Activated CD8-positive, alpha-beta T cell treated with anti-CD3 and anti-CD28 coated beads for 36 hours (primary cell): ENCODE measurements around the gene WWC2. TPM values are rescaled to one million over a fixed set of nuclear protein-coding genes. Genes with fewer than 3 reads are reported as not detected.

Source experiments
- ATAC-seq: fragments of 200-7000 bp; cut with Tn5 transposase; one replicate; pipeline ENCODE4 v1.10.0; 2021; ENCODE audit warnings: mild to moderate bottlenecking, moderate library complexity
- CTCF ChIA-PET: fragments of 350-600 bp; sonication (Branson Sonifier 250); formaldehyde crosslinking; loops from one replicate; lab custom pipeline; 2021; ENCODE audit warnings: antibody characterized with exemption; lab: Charles Lee
- POLR2A ChIA-PET: fragments of 350-600 bp; sonication (Branson Sonifier 250); formaldehyde crosslinking; loops from one replicate; lab custom pipeline; 2021; ENCODE audit warnings: antibody characterized with exemption; lab: Charles Lee
- DNase-seq: peaks from one replicate; pipeline ENCODE4 v3.0.0-alpha.2; 2020
- H3K27ac Mint-ChIP-seq: one replicate; pipeline ENCODE4 v1.8.0; 2021; ENCODE audit warnings: mild to moderate bottlenecking, mixed read lengths
- H3K27me3 Mint-ChIP-seq: one replicate; pipeline ENCODE4 v1.8.0; 2021; ENCODE audit warnings: mixed read lengths
- H3K36me3 Mint-ChIP-seq: one replicate; pipeline ENCODE4 v1.8.0; 2021; ENCODE audit warnings: low read depth, mixed read lengths
- H3K4me1 Mint-ChIP-seq: one replicate; pipeline ENCODE4 v1.8.0; 2021; ENCODE audit warnings: low read depth, mixed read lengths
- H3K4me3 Mint-ChIP-seq: one replicate; pipeline ENCODE4 v1.8.0; 2021; ENCODE audit warnings: mild to moderate bottlenecking, moderate library complexity, mixed read lengths
- H3K9me3 Mint-ChIP-seq: one replicate; pipeline ENCODE4 v1.8.0; 2021; ENCODE audit warnings: mixed read lengths
- intact Hi-C: fragments of 100-400 bp; cut with micrococcal nuclease; formaldehyde crosslinking; loops from one replicate; pipeline ENCODE4 v1.10.0; 2022
- total RNA-seq, 2 experiments: library from RNA; stranded (reverse); gene quantifications; one replicate each; pipeline ENCODE4 v1.2.3, GENCODE V29; 2021
- TF ChIP-seq, protein P1 (sequence below): fragments of 200-600 bp; IDR thresholded peaks from one replicate; pipeline ENCODE4 v1.8.0; 2022; ENCODE audit warnings: antibody characterized with exemption, mild to moderate bottlenecking

WWC2 gene
- total RNA-seq, 2 experiments from 2014 or later = 1.9 TPM

DNA sequence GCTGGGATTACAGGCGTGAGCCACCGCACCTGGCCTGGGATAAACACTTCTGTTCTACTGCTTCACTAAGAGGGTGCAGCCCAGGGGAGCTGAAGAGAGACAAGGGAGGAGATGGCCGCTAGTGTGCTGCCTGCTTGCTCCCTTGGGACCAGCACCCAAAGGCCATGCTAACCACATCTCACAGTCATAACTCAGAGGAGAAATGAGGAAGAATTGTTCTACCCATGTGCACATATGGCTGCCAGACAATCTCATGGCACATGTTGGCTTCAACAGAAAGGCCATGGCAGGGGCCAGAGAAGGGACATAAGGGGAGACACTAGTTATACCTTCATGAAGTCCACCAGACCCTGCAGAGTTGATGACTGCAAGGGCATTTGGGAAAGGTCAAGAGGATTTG is 198.6 kb downstream of the WWC2 start:
- POLR2A ChIA-PET = no interaction called here
- no peaks in the 10 kb centered on the region for H3K36me3 Mint-ChIP-seq
- intact Hi-C loops = no loop called here
- H3K4me3 Mint-ChIP-seq = no peak overlapping the region
- TF ChIP-seq, protein P1, sequence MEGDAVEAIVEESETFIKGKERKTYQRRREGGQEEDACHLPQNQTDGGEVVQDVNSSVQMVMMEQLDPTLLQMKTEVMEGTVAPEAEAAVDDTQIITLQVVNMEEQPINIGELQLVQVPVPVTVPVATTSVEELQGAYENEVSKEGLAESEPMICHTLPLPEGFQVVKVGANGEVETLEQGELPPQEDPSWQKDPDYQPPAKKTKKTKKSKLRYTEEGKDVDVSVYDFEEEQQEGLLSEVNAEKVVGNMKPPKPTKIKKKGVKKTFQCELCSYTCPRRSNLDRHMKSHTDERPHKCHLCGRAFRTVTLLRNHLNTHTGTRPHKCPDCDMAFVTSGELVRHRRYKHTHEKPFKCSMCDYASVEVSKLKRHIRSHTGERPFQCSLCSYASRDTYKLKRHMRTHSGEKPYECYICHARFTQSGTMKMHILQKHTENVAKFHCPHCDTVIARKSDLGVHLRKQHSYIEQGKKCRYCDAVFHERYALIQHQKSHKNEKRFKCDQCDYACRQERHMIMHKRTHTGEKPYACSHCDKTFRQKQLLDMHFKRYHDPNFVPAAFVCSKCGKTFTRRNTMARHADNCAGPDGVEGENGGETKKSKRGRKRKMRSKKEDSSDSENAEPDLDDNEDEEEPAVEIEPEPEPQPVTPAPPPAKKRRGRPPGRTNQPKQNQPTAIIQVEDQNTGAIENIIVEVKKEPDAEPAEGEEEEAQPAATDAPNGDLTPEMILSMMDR = no peak
- H3K27me3 Mint-ChIP-seq = peaks cover 6% of the 10 kb centered on the region
- ATAC-seq (no peak), DNase-seq (no peak)
- CTCF ChIA-PET = interaction anchor here (1.0 kb wide), 1 partner anchor 42 kb away, joined by 3 read pairs; no protein-coding TSS in a partner anchor
- no peaks in the 10 kb centered on the region for H3K4me1 Mint-ChIP-seq
- no peak overlapping the region for H3K27ac Mint-ChIP-seq
- no peaks in the 10 kb centered on the region for H3K9me3 Mint-ChIP-seq

DNA sequence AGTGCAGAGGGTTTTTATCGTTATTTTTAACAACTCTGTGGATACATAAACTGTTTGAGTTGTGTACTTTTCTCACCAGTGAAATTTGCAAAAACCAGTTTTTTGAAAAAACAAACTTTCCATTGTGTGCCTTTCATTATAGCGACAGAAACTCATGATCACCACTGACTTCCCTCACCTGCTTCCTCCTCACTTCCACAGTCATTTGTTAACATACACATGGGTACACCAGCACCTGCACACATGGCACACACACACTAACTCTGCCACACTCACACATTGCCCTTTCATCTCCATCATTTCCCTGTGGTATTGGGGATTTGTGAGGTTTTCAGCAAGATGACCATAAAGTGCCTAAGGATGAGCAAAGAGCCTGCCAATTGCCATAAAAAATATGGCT is 200.4 kb downstream of the WWC2 start:
- no peaks in the 10 kb centered on the region for H3K36me3 Mint-ChIP-seq
- ATAC-seq = no peak
- TF ChIP-seq, protein P1 = no peak
- H3K9me3 Mint-ChIP-seq = no peaks in the 10 kb centered on the region
- H3K27ac Mint-ChIP-seq = no peak overlapping the region
- H3K4me3 Mint-ChIP-seq = no peak overlapping the region
- ChIA-PET POLR2A (no interaction called here), CTCF (no interaction called here)
- peaks cover 8% of the 10 kb centered on the region for H3K27me3 Mint-ChIP-seq
- intact Hi-C loops = no loop called here
- H3K4me1 Mint-ChIP-seq = no peaks in the 10 kb centered on the region
- no peak for DNase-seq

DNA sequence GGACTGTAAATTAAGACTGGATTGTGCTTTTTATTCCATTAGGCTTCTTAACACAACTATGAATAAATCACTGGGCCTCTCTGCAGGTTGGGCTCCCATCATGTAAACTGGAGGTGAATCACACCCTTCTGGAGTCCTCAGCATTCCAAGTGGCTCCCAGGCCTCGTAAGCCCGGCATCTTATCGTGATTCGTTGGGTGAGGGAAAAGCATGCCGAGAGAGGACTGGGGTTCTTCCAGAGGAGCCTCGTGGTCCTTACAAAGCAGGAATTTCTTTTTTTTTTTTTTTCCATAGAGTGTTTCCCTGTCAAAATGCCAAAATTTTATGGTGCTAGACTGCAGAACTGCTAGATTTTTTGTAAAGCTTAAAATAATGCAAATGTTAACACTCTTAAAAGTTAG is 201.0 kb downstream of the WWC2 start:
- Mint-ChIP-seq H3K9me3 (no peaks in the 10 kb centered on the region), H3K27ac (no peak overlapping the region), H3K4me1 (no peaks in the 10 kb centered on the region), H3K4me3 (no peak overlapping the region), H3K36me3 (no peaks in the 10 kb centered on the region), H3K27me3 (peaks cover 8% of the 10 kb centered on the region)
- intact Hi-C loops = no loop called here
- ChIA-PET POLR2A (no interaction called here), CTCF (no interaction called here)
- no peak for DNase-seq
- ATAC-seq = no peak
- TF ChIP-seq, protein P1 = no peak

DNA sequence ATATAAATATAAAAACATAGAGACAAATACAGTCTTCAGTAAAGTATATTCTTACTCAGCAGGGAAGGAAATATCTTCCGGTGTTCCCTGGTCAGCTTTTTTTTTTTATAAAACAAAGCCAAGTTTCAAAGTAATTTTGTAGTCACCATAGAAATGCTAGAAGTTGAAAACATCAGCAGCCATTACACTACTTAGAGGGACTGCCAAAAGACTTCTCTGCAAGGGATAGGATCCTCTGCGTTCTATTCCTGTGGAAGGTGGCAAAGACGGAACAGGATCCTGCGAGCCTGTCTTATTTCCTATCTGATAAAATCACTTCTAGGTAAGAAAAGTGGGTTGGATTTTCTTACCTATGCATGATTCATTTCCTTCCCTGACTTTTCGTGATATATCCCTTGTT is 201.6 kb downstream of the WWC2 start:
- no peak overlapping the region for H3K27ac Mint-ChIP-seq
- CTCF ChIA-PET = no interaction called here
- intact Hi-C loops = no loop called here
- POLR2A ChIA-PET = no interaction called here
- ATAC-seq = no peak
- H3K27me3 Mint-ChIP-seq = peaks cover 8% of the 10 kb centered on the region
- no peaks in the 10 kb centered on the region for H3K36me3 Mint-ChIP-seq
- H3K4me3 Mint-ChIP-seq = no peak overlapping the region
- TF ChIP-seq, protein P1 = no peak
- no peaks in the 10 kb centered on the region for H3K4me1 Mint-ChIP-seq
- no peak for DNase-seq
- H3K9me3 Mint-ChIP-seq = no peaks in the 10 kb centered on the region

DNA sequence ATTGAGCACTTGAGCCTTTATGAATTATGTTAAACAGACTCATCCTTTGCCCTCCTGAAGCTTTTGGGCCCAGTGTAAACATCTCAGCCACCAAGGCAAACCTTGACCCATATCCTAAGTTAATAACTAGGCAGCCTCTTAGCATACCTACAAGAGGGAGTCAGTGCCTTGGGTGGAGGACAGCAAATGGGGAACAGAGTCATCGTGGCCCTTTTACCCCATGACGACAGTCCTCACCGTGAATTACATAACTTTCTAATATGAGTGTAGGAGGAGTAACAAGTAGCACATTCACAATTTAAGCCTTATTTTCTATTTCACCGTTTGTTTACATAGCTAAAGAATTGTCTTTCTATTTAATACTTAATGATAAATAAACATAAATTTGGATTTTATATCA is 204.2 kb downstream of the WWC2 start:
- no peak overlapping the region for H3K27ac Mint-ChIP-seq
- CTCF ChIA-PET = no interaction called here

More for the DNA sequence above, 204.2 kb downstream of the WWC2 start:
- ATAC-seq (no peak), DNase-seq (no peak)
- Mint-ChIP-seq H3K36me3 (no peaks in the 10 kb centered on the region), H3K4me3 (no peak overlapping the region), H3K27me3 (peaks cover 8% of the 10 kb centered on the region), H3K4me1 (no peaks in the 10 kb centered on the region), H3K9me3 (no peaks in the 10 kb centered on the region)
- TF ChIP-seq, protein P1 = no peak
- POLR2A ChIA-PET = no interaction called here
- intact Hi-C loops = no loop called here
